CD4-positive, alpha-beta memory T cell (primary cell): Measurements from ENCODE around the gene TCTN3. TPM values are rescaled to one million over a fixed set of nuclear protein-coding genes. Genes with fewer than 3 reads are reported as not detected.

ENCODE experiments used
- CTCF ChIA-PET: fragments of 350-600 bp; sonication (Branson Sonifier 250); formaldehyde crosslinking; loops from one replicate; lab custom pipeline; 2021; ENCODE audit warnings: inconsistent platforms; ENCODE audit not compliant: partially characterized antibody; lab: Charles Lee
- POLR2A ChIA-PET: fragments of 350-600 bp; sonication (Branson Sonifier 250); formaldehyde crosslinking; loops from one replicate; lab custom pipeline; 2021; ENCODE audit not compliant: partially characterized antibody; lab: Charles Lee
- DNase-seq, 5 donors: peaks; one replicate each; pipeline versions ENCODE4 v3.0.0 to v3.0.0-alpha.2; 2020 to 2022; ENCODE audit warnings: mixed read lengths in 1 of 5
- H3K27ac ChIP-seq: one replicate; pipeline ENCODE4 v1.7.0; 2013; ENCODE audit warnings: low read depth, low read length
- H3K27me3 ChIP-seq: 2 replicates; pipeline ENCODE4 v1.7.0; 2013; ENCODE audit warnings: mild to moderate bottlenecking, low read length, moderate library complexity; ENCODE audit not compliant: insufficient read depth
- H3K36me3 ChIP-seq: 2 replicates; pipeline ENCODE4 v1.7.0; 2013; ENCODE audit warnings: mild to moderate bottlenecking, low read length, moderate library complexity; ENCODE audit not compliant: insufficient read depth
- H3K4me1 ChIP-seq: 2 replicates; pipeline ENCODE4 v1.7.0; 2013; ENCODE audit warnings: mild to moderate bottlenecking, low read length, moderate library complexity; ENCODE audit not compliant: insufficient read depth
- H3K4me3 ChIP-seq, 2 donors: one replicate each; pipeline ENCODE4 v1.7.0; 2013; ENCODE audit warnings: low read length in 2 of 2, mild to moderate bottlenecking in 1 of 2
- H3K9me3 ChIP-seq, 2 donors: one replicate each; pipeline ENCODE4 v1.7.0; 2013; ENCODE audit warnings: low read length in 2 of 2, control low read depth in 1 of 2; ENCODE audit not compliant: control insufficient read depth in 1 of 2
- H3K27ac Mint-ChIP-seq, 7 donors: one replicate each; pipeline ENCODE4 v1.8.0; 2020 to 2021; ENCODE audit warnings: mixed read lengths in 7 of 7, mild to moderate bottlenecking in 6 of 7, inconsistent platforms in 3 of 7, moderate library complexity in 3 of 7
- H3K27me3 Mint-ChIP-seq, 2 donors: one replicate each; pipeline ENCODE4 v1.8.0; 2020 to 2021; ENCODE audit warnings: mixed read lengths in 2 of 2
- H3K36me3 Mint-ChIP-seq, 2 donors: one replicate each; pipeline ENCODE4 v1.8.0; 2020 to 2021; ENCODE audit warnings: mixed read lengths in 2 of 2, inconsistent platforms in 1 of 2, mild to moderate bottlenecking in 1 of 2
- H3K4me1 Mint-ChIP-seq, 4 donors: one replicate each; pipeline ENCODE4 v1.8.0; 2020 to 2021; ENCODE audit warnings: mixed read lengths in 4 of 4, mild to moderate bottlenecking in 1 of 4
- H3K4me3 Mint-ChIP-seq, 8 donors: one replicate each; pipeline ENCODE4 v1.8.0; 2020 to 2021; ENCODE audit warnings: mixed read lengths in 8 of 8, mild to moderate bottlenecking in 7 of 8, moderate library complexity in 6 of 8, inconsistent platforms in 3 of 8
- H3K9me3 Mint-ChIP-seq, 8 donors: one replicate each; pipeline ENCODE4 v1.8.0; 2020 to 2021; ENCODE audit warnings: mixed read lengths in 8 of 8, mild to moderate bottlenecking in 5 of 8, inconsistent platforms in 3 of 8, moderate library complexity in 1 of 8
- intact Hi-C: fragments of 100-400 bp; cut with micrococcal nuclease; formaldehyde crosslinking; loops from one replicate; pipeline ENCODE4 v1.15.1; 2023
- polyA plus RNA-seq, 2 donors: library from polyadenylated mRNA; unstranded; fragments of 300-500 nt; fragmentation: Illumina TruSeq; gene quantifications; one replicate each; pipeline ENCODE4 v1.2.3, GENCODE V29; 2021
- total RNA-seq, 2 experiments: library from RNA; stranded (reverse); gene quantifications; one replicate each; pipeline ENCODE4 v1.2.3, GENCODE V29; 2021

TCTN3 gene
- total and polyA plus RNA-seq, 4 experiments from 2014 or later, result 20.5 to 54.9 (median 36.3) TPM

DNA sequence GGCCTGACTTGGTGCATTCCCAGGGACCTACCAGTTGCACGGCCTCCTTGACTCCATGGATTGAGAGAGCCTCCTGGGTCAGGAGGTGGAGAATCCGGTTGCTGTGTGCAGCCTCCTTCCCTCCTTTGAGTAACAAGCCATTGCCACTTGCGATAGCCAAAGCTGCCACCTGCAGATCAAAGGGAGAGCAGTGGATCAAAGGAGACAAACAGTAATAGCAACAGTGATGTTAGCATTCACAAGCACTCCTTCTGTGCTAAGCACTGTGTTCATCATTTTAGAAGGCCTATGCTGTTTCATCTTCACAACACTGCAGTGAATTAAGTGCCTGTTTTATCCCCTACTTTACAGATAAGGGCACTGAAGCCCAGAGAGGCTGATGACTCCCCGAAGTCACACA lies 77.3 kb downstream of the TCTN3 start:
- peaks cover 58% of the 10 kb centered on the region for H3K36me3 ChIP-seq
- H3K27ac ChIP-seq, result no peak overlapping the region
- H3K9me3 ChIP-seq, result no peaks in the 10 kb centered on the region
- CTCF ChIA-PET, result no interaction called here
- no peak overlapping the region for H3K4me3 ChIP-seq
- H3K27me3 ChIP-seq, result no peaks in the 10 kb centered on the region
- H3K4me1 ChIP-seq, result no peaks in the 10 kb centered on the region
- Mint-ChIP-seq H3K36me3 (peaks cover 76 to 94% of the 10 kb centered on the region in 2 donors), H3K27ac (peak overlapping the region in 3 of 7 donors; percentile 18 to 36 (median 32)), H3K4me3 (no peak overlapping the region), H3K4me1 (no peaks in the 10 kb centered on the region), H3K9me3 (peaks cover 0 to 3% (median 0%) of the 10 kb centered on the region in 8 donors), H3K27me3 (no peaks in the 10 kb centered on the region)
- POLR2A ChIA-PET, result no interaction called here
- no peak for DNase-seq
- intact Hi-C loops, result no loop called here

Other genes starting within 250 kb of the TCTN3 start
- under 1 TPM; 0.67 to 0.93 TPM for gene SORBS1, start 132.6 kb downstream of the TCTN3 start, total RNA-seq
- gene SORBS1, start 132.6 kb downstream of the TCTN3 start, polyA plus RNA-seq, result under 1 TPM in 1 of 2 donors, not detected in 1; 0.75 TPM
- gene ALDH18A1, start 37.2 kb downstream of the TCTN3 start, total RNA-seq, result 10 to 100 TPM; 25.9 to 29.3 TPM
- gene ALDH18A1, start 37.2 kb downstream of the TCTN3 start, polyA plus RNA-seq, result 10 to 100 TPM; 52.8 to 77.5 TPM
- gene ENTPD1, start 62.2 kb upstream of the TCTN3 start, total RNA-seq, result 1 to 10 TPM; 1.6 to 1.9 TPM
- gene ENTPD1, start 62.2 kb upstream of the TCTN3 start, polyA plus RNA-seq, result 1 to 10 TPM; 1.2 to 1.6 TPM
- under 1 TPM in 1 of 2 experiments, not detected in 1; 0.15 TPM for gene CC2D2B, start 214.0 kb upstream of the TCTN3 start, total RNA-seq
- gene CC2D2B, start 214.0 kb upstream of the TCTN3 start, polyA plus RNA-seq, result under 1 TPM in 1 of 2 donors, not detected in 1; 0.10 TPM